Retinal pigment epithelial cell (primary cell): ENCODE measurements around the gene SSC5D.
"Not testable (repeated sequence)": the region's sequence is repeated elsewhere in the genome, so short reads cannot be mapped to it uniquely, and the experiment has no call there.

Experiments used
- DNase-seq: peaks from one replicate; pipeline ENCODE4 v3.0.0-alpha.2; 2010; ENCODE audit warnings: low read depth
- H3K4me3 ChIP-seq: 2 replicates; pipeline ENCODE4 v1.5.1; 2011; ENCODE audit warnings: mild to moderate bottlenecking, low read length, control low read depth, moderate library complexity
- TF ChIP-seq, protein P1 (sequence below): conservative IDR thresholded peaks from 2 replicates; pipeline ENCODE4 v1.5.1; 2011; ENCODE audit warnings: low read depth, low read length, control low read depth, inconsistent platforms

The SSC5D gene

DNA sequence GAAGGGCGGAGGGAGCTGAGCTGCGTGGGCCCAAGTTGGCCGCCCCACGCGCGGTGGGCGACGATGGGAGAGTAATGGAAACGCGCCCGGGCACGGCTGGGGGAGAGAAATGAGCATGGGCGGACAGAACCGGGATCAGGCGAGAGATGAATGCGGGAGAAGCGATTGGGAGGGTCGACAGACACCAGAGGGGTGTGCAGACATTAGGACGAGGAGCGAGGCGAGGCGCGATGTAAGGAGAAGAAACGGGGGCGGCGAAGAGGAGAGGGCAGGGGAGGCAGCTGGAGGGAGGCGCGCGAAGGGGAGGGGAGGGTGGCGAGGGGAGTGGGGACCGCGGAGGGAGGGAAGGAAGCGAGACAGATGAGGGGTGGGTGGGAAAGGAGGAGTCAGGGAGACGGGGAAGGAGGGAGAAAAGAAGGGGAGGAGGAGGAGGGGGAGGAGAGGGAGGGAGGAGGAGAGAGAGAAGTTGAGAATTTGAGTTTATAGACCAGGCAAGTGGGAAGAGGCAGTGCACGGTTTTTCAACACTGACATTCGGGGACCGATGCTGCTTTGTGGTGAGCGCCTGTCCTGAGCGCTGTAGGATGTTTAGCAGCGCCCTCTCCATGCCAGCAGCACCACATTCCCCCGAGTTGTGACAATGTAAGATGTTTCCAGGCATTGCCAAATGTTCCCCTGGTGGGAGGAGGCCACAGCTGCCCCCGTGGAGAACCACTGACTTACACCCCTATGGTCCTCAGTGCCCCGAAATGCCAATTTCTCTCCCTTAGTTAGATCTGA is 45.0 kb upstream of the SSC5D start, which contains the start of gene SHISA7:
Gene SHISA7, minus strand, starts transcription at position 256 of the 779 bp plus-strand sequence. CDS start 437 bp downstream, outside the sequence.
- no peak for DNase-seq
- TF ChIP-seq, protein P1, sequence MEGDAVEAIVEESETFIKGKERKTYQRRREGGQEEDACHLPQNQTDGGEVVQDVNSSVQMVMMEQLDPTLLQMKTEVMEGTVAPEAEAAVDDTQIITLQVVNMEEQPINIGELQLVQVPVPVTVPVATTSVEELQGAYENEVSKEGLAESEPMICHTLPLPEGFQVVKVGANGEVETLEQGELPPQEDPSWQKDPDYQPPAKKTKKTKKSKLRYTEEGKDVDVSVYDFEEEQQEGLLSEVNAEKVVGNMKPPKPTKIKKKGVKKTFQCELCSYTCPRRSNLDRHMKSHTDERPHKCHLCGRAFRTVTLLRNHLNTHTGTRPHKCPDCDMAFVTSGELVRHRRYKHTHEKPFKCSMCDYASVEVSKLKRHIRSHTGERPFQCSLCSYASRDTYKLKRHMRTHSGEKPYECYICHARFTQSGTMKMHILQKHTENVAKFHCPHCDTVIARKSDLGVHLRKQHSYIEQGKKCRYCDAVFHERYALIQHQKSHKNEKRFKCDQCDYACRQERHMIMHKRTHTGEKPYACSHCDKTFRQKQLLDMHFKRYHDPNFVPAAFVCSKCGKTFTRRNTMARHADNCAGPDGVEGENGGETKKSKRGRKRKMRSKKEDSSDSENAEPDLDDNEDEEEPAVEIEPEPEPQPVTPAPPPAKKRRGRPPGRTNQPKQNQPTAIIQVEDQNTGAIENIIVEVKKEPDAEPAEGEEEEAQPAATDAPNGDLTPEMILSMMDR: no peak
- H3K4me3 ChIP-seq: no peak within 1 kb of the TSS

DNA sequence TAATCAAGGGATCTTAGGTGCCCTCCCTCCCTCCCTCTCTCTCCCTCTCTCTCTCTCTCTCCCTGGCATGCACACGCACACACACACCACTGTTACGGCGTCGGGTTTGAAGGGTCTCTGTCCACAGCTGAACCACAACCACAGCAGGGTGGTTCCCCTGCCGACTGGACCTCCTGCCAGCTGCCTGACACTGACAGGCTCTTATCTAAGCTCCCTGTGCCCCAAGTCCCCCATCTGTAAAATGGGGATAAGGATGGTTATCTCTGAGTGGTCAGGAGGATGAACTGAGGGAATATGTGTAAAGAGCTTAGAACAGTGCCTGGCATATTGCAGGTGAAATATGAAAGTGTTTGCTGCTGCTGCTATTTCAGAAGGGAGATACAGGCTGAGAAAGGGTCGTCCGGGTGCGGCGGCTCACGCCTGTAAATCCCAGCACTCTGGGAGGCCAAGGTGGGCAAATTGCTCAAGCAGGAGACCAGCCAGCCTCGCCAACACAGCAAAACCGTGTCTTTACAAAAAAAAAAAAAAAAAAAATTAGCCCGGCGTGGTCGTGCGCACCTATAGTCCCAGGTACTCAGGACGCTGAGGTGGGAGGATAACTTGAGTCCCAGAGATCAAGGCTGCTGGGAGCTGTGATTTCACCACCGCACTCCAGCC is 44.3 kb upstream of the SSC5D start:
- TF ChIP-seq, protein P1: no peak
- DNase-seq: no peak
- no peak overlapping the region for H3K4me3 ChIP-seq

DNA sequence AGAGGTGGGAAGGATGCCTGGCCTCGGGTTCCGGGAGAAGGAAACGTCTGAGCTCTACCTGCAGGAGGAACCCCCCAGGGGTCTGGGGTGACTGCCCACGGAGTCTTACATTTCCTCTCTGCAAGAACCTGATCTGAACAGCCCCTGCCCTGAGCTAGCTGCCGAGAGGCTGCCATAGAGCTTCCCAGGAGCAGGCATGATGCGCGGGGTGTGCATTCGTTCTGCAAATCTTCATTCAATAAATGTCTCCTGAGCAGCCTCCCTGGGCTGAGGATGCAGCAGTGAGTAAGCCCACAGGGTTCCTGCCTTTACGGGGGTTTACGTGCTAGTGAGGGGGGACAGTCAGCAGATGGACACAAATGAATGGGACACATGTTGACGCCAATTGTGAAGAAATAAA is 43.6 kb upstream of the SSC5D start:
- no peak overlapping the region for H3K4me3 ChIP-seq
- TF ChIP-seq, protein P1: no peak
- DNase-seq: no peak

DNA sequence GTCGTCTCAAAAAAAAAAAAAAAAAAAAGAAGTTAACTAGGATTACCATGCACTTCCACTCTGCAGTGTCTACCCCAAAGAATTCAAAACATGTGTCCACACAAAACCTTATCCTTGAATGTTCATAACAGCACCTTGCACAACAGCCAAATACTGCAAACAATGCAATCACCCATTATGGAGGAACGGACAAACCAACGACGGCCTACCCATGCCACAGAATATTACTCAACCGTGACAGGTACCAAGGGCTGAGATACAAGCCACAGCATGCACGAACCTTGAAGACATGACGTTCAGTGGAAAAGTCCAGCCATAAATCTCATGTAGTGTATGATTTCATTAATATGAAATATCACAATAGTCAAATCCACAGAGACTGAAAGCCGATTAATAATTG is 42.2 kb upstream of the SSC5D start:
- H3K4me3 ChIP-seq: no peak overlapping the region
- no peak for DNase-seq
- TF ChIP-seq, protein P1: no peak

DNA sequence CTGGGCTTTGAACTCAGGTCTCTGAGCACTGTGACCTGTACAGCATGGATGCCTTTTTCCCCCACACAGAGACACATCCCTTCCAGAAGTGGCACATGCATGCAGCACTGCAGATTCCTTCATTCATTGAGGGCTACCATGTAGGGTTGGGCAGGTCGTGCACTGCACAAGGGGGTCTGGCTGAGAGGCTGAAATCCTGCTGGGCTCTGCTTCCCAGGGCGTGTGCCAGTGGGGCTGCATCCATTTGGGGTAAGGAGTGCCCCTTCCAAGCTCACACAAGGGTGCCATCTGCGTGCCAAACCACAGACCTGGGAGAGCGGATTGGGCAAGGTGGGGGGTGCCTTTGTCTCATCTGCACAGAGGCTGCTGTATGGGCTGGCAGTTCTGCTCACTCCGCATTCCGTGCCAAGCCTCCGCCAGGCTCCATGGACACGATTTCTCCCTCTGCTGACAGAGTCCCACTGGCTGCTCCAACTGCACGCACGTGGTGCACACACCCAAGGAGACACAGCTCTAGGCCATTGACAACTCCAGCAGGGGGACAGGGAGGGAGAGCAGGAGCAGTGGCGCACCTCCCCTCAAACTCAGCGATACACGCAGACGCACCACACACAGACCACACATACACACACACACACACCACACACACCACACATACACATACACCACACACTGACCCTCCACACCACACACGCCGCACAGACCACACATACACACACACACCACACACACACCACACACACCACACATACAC is 40.6 kb upstream of the SSC5D start:
- TF ChIP-seq, protein P1: no peak
- H3K4me3 ChIP-seq: no peak overlapping the region
- DNase-seq: no peak

DNA sequence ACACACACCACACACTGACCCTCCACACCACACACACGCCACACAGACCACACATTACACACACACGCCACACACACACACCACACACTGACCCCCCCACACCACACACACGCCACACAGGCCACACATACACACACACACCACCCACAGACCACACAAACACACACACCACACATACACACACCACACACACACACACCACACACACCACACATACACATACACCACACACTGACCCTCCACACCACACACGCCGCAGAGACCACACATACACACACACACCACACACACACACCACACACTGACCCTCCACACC is 40.1 kb upstream of the SSC5D start:
- not testable (repeated sequence) for H3K4me3 ChIP-seq, DNase-seq

DNA sequence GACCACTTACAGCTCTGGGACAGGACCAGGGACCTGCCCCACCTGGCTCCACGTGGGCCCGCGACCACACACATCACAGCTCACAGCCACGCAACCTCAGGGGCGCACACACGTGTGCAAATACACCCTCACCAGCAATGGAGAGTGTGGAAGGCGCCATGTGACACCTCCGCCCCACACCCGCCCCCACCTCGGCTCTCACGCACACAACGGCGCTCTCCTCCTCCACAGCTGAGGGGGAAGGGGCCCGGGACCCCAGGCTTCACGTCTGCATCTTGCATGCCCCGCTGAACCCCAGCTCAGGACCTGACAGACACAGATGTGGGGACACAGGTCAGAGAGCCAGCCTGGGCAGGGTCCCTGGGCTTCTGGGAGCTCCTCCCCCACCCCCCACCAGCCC is 38.8 kb upstream of the SSC5D start:
- H3K4me3 ChIP-seq: no peak overlapping the region
- no peak for DNase-seq
- TF ChIP-seq, protein P1: no peak
